ENCODE measurements around the gene KRT16.
"Not testable (repeated sequence)": the region's sequence is repeated elsewhere in the genome, so short reads cannot be mapped to it uniquely, and the experiment has no call there.

KRT16 gene

DNA sequence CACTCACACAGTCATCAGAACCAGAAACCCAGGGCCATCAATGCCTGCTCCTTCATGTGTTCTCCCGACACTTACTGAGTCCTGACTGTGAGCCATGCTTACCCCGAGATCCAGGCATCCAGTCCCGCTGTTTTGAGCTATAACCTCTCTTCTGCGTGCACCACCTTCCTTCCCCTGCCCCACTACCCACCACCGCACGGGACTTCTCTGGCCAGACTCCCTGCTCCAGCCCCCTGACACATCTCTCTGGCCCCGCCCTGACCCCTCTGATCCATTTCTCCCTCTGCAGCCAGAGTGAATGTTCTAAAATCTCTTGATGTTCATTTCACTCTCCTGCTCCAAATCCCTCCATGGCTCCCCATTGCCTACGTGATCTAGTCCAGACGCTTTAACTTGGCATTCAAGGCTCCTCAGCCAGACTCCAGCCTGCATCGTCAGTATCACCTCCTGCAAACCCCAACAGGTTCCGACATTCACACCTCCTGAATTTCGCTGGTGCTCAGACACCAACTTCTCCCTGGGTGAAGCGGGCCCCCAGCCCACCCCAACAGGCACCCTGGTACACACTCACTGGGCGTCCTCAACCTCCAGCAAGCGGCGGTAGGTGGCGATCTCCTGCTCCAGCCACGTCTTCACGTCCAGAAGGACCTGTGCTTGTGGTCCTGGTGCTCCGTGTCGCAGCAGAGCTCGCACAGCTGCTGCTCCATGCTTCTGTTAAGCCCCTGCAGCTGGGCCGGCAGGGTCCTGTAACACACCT is 14.9 kb upstream of the KRT16 start:
- no peak for FAIRE-seq

DNA sequence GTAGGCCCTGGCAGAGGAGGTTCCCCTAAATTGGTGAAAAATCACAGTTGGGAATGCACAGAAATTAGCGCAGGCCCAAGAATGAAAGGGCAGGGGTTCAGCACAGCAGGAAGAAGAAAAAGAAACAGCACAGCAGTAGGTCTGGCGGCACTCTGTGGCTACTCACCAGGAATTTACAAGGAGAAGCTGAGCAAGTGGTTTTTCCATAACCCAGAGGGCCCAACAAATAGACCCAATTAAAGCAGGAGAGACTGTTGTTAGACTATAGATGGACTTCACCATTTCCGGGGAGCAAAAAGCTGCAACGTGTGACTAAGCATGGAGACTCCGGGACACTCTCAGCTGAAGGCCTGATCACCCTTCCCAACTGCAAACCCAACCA is 14.3 kb upstream of the KRT16 start:
- FAIRE-seq, result not testable (repeated sequence)

DNA sequence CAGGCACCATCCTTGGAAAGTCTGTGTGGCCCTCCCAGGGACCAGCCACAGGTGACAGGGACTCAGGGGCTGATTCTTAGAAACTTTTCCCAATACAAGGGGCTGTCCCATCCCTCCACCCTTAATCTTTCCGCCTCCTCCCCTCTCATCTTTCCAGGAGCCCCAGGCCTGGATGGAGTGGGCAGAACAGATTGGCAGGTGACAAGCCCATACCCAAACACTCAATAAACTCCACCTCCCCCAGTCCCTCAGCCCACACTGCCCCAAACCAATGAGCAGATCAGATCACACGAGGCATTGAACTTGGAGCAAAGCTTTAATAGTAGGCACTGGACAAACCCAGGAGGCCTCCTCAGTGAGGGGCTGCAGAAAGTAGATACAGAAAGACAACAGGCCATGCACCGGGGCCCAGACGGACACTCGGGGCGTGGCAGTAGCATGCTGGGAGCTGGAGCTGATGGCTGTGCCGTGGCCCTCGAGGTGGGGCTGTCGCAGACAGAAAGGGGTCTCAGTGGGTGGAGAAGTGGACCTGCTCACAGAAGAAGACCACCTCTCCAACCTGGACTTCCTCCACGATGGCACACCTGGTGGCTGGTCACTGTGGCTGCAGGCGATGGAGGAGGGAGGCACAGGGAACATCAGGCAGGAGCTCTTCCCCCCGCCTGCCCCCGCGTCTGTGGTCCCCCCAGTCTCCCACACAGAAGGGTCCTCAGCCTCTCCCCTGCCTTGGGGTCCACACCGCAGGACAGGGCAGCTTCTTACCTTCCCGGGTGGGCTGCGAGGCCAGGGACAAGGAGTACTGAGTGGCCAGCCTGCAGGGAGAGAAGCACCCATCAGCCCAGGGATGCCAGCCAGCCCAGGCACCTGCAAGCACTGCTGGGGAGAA is 13.7 kb upstream of the KRT16 start:
- not testable (repeated sequence) for FAIRE-seq

DNA sequence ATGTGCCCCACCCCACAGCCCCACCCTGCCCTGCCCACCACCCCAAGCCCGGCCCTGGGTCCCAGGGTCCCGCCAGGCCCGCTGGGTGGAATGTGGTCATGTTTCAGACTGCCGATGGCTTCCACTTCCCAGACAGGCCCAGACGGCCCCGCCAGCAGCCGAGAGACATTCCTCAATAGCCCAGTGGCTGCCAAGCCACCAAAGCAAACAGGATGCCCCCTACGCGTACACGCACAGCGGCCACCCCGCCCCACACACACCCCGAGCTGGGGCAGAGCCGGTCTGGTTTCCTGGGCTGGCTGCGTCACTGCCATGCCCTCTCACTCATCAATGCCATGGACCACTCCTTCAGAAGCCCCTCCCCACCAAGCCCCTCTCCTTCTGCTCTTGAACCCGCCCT is 13.0 kb upstream of the KRT16 start:
- FAIRE-seq, result no peak

DNA sequence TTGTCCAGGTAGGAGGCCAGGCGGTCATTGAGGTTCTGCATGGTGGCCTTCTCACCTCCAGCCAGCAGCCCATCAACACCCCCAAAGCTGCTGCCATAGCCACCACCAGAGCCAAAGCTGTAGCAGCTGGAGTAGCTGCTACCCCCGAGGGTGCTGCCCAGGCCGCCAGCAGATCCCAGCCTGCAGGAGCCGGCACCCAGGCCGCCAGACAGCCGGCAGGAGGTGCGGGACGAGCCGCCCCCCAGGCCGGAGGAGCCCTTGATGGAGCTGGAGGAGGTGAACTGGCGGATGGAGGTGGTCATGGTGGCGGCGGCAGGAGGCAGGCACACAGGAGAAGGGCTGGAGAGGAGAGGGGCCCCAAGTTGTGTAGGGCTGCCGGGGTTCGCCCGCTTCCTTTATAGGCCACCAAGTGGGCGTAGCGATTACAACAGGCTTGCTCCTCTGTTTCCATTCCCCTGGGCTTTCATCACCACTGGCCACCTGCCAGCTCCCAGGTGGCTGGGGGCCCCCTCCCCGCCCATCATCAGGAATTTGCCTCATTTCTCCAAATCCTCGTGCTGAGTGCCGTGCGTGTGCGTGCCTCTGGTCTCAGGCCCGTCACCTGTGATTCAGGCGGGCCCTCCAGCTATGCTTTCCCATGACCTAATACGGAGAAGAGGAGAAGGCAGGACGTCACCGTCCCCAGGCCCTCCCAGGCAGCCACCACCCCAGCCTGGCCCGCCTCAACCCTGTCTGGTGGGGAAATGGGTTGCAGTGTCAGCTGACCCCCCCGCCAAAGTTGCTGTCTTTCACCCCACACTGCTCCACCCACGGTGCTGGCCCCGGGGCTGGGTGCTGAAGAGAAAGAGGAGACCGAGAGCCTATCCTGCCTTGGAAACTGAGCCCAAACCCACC is 11.9 kb upstream of the KRT16 start, which contains the start of gene KRT17:
KRT17 (minus strand) TSS at position 368 of the 894 bp plus-strand sequence; CDS start at position 302, 66 bp downstream.
- no peak for FAIRE-seq

DNA sequence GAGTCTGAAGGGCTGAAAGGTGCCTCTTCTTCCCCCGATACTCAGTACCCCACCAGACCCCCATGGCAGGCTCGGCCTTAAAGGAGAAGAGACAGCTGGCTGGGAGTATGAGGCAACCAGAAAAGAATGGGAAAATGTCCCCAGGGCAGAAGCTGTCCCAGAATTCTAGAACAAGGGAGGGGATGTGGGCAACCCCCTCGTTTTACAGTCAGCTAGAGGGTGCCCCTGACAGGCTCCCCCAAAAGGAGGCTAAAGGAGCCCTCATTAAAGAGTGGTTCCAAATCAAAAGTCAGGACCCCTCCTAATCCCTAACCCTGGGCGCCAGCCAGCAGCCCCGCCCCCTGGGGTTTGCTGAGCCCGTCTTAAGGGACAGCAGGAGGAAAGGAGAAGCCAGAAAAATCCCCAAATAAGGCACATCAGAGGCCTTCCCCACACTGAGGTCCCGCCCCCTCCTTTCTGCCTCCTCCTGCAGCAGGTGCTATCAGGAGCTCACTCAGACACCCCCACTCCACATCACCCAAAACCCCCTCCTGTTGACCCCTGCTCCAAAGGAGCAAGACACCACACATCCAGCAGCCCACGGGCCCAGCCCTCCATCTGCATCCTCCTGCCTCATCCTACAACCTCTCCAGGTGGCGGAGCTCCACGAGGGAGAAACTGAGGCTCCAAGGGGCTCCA is 10.8 kb upstream of the KRT16 start:
- not testable (repeated sequence) for FAIRE-seq

DNA sequence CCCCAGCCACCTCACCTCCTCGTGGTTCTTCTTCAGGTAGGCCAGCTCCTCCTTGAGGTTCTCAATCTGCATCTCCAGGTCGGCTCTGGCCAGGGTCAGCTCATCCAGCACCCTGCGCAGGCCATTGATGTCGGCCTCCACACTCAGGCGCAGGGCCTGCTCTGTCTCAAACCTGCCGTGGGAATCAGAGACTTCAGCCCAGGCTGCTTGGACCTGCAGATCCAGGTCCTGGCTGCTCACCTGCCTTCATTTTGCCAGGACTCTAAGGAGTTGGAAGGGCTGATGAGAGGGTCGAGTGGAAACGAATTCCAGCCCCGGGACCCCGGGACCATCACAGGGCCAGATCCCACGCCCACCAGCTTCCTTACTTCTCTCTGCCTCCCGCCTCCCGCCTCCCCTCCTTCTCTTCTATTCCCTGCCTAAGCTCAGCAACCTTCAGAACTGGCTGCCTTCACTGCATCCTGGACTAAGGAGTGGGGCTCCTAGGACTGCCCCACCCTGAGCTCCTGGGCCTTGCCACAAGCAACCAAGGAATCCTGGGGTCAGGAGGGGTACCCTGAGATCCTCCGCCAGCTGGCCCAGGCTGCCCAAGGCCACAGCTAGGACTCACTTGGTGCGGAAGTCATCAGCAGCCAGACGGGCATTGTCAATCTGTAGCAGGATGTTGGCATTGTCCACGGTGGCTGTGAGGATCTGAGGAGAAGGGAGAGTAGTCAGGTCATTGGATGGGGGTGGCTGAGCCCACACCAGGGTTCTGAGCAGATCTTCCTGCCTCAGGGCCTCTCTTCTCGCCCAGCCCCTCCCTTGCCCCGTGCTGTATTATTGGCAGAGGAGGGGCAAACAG is 10.0 kb upstream of the KRT16 start:
- FAIRE-seq, result not testable (repeated sequence)

DNA sequence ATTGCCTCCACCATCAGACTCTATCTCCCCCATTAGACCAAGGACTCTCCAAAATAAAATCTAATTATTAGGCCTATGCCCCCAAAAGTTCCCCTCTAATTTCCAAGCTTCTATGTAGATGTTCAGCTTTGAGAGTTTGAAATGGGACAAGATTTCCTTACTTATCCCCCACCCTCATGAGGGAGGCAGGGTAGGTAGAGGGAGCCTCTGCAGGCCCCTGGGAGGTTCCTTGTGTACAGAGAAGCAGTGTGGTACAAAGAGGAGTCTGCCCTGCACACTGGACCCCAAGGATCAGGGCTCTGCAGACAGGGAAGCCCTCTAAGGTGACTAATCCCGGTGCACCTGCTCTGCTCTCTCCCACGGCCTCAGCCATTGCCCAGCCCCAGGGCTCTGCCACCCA is 9.3 kb upstream of the KRT16 start:
- no peak for FAIRE-seq

DNA sequence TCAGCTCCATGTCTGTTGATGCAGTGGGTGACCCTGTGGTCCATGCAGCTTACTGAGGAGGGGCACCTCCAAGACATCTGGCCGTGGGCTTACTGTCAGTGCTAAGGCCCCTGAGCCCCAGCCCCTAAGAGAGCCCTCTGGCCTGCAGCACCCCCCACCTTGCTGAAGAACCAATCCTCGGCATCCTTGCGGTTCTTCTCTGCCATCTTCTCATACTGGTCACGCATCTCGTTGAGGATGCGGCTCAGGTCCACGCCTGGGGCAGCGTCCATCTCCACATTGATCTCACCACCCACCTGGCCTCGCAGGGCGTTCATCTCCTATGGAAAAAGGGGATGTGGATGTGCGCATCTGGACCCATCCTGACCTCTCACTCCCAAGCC is 8.9 kb upstream of the KRT16 start:
- FAIRE-seq, result not testable (repeated sequence)

DNA sequence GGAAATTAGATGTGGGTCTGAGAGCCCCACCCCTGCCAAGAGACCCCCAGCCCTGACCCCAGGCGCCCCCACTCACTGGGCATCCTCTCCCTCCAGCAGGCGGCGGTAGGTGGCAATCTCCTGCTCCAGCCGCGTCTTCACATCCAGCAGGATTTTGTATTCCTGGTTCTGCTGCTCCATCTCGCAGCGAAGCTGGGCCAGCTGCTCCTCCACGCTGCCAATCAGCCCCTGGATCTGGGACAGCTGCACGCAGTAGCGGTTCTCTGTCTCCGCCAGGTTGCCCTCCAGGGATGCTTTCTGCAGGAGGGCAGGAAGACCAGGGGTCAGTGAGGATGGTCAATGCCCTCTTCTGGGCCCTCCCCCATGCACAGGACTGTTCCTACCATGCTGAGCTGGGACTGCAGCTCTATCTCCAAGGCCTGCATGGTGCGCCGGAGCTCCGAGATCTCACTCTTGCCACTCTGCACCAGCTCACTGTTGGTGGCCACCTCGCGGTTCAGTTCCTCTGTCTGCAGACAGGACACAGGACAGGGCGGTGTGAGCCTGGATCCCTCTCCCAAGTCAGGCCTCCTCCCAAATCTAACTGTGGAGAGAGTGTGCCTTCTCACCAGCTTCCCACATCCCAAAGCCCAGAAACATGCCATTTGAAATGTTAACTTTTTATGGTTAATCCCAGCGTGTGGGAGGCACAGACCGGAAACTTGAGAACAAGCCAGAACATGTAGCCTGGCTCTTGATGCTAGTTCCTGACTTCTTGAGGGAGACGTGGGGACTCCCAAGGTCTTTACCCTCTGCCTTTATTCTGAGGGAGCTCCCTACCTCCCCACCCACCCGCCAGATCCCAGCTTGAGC is 8.2 kb upstream of the KRT16 start:
- no peak for FAIRE-seq

DNA sequence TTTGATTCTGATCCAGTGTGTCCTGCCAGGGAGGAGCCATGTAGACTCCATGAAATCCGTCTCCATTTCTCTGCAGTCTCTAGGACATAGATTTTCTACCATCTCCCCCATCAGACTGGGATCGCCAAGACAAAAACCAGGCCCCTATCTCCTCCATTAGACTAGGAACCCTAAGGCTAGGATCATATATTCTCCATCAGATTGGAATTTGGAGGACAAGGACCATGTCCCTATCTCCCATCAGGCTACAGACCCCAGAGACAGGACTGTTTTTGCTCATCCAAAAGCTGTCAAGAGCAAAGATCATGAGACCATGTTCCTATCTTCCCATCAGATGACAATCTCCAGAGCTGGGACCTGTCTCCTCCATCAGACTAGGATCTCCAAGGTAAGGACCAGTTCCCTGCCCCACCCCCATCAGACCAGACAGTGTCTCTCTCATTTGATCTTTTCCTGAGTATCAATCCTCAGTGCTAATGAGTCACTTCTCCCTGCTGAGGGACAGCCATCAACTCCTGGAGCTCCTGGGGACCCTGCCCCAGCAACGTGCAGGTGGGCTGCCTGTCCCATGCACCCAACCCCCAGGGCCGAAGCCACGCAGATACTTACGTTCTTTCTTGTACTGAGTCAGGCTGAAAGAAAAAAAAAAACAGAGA is 7.5 kb upstream of the KRT16 start:
- FAIRE-seq, result not testable (repeated sequence)

DNA sequence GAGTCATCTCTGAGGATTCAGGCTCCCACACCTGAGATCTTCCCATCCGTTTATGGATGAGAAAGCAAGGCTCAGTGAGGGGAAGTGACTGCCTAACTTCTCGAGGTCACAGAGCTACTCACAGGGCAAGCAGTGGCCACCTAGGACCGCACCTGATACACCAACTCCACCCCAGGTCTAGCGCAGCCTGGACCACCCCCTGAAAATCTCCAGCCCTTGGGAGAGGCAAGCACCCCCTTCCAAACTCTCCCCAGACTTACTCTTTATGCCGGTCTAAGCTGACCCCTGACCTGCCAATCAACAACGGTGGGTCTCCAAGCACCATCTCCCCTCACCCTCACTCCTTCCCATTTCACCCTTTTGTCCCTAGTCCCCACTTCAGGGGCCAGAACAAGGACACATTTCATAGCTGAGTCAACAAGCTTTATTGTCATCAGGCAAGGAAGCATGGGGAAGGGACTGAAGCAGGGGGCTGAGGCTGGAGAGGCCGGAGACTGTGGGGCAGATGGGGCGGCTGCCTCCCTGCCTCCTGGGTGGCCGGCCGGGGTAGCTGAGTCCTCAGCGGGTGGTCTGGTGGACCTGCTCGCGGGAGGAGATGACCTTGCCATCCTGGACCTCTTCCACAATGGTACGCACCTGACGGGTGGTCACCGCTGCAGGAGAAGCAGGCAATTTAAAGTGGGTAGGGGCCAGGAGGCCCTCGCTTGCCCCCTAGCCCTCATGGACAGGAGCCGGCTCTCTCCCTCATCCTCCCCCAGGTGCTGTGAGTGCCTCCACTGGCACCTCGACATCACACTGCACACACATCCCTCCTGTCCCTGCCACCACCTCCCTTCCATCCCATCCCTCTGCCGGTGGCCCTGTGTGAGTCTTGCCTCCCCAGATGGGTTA is 6.7 kb upstream of the KRT16 start:
- no peak for FAIRE-seq

DNA sequence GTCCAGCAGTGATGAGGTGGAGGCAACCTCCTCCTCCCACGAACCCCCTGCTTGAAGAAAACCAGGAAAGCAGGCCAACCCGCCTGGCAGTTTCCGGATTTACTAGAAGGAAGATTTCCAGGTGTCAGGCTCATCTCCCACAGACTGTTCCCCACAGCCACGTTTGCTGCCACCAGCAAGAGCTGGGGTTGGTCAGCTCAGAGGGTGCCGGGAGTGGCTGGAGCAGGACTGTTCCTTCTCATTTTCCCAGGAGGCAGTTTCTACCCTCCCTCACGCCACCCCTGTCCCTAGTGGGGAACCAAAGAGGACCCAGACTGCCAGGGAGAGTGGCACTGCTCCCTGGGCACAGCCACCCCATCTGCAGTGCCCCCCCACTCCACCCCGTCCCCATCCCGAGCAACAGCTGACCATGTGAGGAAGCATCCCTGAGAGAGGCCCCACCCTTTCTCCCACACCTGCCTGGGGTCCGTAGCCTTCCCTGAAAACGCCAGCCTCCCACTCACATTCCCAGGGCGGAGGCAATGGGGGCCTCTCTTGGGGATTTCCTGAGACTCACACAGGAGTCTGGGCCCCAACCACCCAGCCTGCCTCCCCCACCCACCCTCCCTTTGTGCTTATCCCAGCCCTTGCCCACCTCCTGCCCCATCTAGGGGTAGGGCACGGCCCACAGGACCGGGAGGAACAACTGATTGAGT is 5.9 kb upstream of the KRT16 start:
- FAIRE-seq, result no peak

DNA sequence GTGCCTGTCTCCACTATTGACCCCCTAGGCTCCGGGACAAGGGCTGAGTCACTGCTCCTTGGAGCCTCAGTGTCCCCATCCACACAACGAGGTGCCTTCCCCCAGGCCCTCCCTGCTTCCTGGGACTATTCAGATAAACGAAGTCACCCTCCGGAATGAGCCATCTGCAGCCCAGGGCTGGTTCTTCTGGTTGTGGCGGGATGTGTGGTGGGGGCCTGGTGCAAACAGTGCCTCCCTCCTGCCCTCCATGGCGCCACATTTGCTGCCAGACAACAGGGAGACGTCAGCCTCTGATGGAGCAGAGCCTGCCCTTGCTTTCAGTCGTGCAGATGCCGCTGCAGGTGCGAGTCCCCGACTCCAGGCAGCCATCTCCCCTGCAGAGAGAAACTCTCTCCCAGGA is 5.1 kb upstream of the KRT16 start:
- no peak for FAIRE-seq

DNA sequence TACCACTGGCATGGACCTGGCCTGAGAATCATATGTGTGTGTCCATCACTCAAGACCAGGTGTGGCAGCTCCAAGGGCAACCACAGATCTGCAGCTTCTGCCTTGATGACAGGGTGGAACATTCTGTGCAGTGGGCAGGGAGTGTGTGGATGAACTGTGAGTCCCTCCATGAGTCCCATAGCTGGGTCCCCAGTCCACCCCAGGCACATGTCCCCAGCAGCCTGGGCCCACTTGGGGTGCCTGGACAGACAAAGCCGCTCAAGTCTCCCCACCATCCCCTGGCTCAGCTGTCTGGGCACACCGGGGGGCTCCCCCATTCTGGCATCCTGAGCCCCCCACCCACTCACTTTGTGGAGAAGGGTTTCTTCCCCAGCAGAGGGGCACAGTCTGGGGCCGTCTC is 4.6 kb upstream of the KRT16 start:
- FAIRE-seq, result no peak

DNA sequence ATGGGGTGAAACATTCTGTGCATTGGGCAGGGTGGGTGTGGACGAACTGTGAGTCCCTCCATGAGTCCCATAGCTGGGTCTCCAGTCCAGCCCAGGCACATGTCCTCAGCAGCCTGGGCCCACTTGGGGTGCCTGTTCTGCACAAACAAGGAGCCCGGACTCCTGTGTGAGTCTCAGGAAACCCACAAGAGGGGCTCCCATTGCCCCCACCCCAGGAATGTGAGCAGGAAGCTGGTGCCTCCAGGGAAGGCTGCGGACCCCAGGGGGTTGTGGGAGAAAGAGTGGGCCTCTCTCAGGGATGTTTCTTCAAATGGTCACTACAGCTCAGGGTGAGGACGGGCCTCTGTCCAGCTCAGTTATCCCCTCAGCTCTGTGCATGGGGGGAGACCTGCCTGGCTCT is 3.9 kb upstream of the KRT16 start:
- FAIRE-seq, result not testable (repeated sequence)

DNA sequence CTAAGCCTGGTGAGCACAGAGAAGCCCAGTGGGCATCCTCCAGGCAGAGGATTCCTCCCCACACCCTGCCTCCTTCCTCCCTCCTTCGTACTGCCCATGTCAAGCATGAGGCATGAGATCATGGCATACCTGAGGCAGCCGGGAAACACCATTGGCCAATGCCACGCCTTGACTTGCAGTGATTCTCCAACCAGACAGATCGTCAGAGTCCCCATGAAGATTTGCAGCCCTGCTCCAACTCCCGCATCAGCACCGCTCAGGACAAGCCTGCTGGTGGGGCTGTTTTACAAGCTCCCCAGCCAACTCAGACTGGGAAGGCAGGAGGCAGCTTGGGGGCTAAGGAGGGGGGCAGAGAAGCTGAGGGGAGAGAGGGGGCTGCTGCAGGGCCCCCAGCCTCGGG is 2.9 kb upstream of the KRT16 start:
- FAIRE-seq, result no peak

DNA sequence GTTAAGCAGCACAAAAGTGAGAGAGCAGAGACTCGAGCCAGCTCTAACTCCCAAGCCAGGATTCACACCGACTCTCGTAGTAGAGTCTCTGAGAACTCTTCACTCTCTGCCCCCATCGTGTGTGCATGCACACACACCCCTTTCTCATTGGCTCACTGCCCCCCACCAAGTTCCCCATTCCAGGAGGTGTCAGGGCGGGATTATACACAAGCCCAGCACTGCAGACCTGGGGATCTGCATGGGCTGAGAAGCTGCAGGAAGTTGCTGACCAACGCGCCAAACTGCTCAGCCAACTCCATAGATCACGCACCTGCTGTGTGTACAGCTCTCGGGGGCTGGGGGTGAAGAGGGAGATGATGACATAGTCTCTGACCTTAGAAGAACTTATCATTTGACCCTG is 2.2 kb upstream of the KRT16 start:
- not testable (repeated sequence) for FAIRE-seq
